Stimulated activated CD4-positive, alpha-beta T cell treated with anti-CD3 and anti-CD28 coated beads, Interleukin-12 subunit alpha, Interleukin-12 subunit beta, amount 100 ng/mL, for 24 hours (primary cell): ENCODE results near the gene MAGEA2B.
"Not testable (repeated sequence)": the region's sequence is repeated elsewhere in the genome, so short reads cannot be mapped to it uniquely, and the experiment has no call there.

Experiments
- DNase-seq, 2 experiments: peaks; one replicate each; pipeline ENCODE4 v3.0.0-alpha.2; 2020; ENCODE audit warnings: low read depth in 2 of 2

The MAGEA2B gene, protein sequence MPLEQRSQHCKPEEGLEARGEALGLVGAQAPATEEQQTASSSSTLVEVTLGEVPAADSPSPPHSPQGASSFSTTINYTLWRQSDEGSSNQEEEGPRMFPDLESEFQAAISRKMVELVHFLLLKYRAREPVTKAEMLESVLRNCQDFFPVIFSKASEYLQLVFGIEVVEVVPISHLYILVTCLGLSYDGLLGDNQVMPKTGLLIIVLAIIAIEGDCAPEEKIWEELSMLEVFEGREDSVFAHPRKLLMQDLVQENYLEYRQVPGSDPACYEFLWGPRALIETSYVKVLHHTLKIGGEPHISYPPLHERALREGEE

GRCh38 chrX:152713815-152714787, at the start of gene MAGEA2B:
TSS of gene MAGEA2B (plus strand) at chrX:152714628. CDS start at chrX:152717107, 2,479 bp downstream.
- not testable (repeated sequence) for DNase-seq

DNA sequence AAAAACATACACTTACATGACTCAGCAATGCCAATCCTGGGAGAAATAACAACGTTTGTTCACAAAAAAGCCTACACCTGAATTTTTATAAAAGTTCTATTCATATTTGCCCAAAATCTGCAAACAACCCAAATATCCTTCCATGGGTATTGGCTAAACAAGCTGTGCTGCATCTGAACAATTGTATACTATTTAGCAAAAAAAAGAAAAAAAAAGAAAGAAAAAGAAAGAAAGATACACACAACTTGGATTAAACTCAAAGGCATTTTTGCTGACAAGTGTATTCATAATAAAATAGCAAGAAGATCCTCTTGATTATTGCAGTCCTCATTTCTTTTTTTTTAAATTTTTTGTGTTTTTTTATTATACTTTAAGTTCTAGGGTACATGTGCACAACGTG, 40.3 kb upstream of the MAGEA2B start:
- DNase-seq: no peak

DNA sequence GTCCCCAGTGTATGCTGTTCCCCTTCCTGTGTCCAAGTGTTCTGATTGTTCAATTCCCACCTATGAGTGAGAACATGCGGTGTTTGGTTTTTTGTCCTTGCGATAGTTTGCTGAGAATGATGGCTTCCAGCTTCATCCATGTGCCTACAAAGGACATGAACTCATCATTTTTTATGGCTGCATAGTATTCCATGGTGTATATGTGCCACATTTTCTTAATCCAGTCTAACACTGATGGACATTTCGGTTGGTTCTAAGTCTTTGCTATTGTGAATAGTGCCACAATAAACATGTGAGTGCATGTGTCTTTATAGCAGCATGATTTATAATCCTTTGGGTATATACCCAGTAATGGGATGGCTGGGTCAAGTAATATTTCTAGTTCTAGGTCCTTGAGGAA, 39.8 kb upstream of the MAGEA2B start:
- not testable (repeated sequence) for DNase-seq

- not testable (repeated sequence) for DNase-seq
Observed at GRCh38 chrX:152681012-152681411, 33.4 kb upstream of the MAGEA2B start.

GRCh38 chrX:152697952-152698931, 16.2 kb upstream of the MAGEA2B start, which contains the start of gene MAGEA3:
TSS of gene MAGEA3 (plus strand) at chrX:152698794. CDS start at chrX:152700833, 2,039 bp downstream.
- DNase-seq: not testable (repeated sequence)

DNA sequence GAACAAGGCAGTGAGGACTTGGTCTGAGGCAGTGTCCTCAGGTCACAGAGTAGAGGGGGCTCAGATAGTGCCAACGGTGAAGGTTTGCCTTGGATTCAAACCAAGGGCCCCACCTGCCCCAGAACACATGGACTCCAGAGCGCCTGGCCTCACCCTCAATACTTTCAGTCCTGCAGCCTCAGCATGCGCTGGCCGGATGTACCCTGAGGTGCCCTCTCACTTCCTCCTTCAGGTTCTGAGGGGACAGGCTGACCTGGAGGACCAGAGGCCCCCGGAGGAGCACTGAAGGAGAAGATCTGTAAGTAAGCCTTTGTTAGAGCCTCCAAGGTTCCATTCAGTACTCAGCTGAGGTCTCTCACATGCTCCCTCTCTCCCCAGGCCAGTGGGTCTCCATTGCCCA, 14.0 kb upstream of the MAGEA2B start:
- DNase-seq: not testable (repeated sequence)

- DNase-seq: not testable (repeated sequence)
Observed at GRCh38 chrX:152706500-152706899, 7.9 kb upstream of the MAGEA2B start.

- not testable (repeated sequence) for DNase-seq
Observed at GRCh38 chrX:152709173-152709572, 5.3 kb upstream of the MAGEA2B start, which contains the start of gene CSAG2. TSS of gene CSAG2 (minus strand) at chrX:152709273. CDS start at chrX:152709112, 161 bp downstream.

DNA sequence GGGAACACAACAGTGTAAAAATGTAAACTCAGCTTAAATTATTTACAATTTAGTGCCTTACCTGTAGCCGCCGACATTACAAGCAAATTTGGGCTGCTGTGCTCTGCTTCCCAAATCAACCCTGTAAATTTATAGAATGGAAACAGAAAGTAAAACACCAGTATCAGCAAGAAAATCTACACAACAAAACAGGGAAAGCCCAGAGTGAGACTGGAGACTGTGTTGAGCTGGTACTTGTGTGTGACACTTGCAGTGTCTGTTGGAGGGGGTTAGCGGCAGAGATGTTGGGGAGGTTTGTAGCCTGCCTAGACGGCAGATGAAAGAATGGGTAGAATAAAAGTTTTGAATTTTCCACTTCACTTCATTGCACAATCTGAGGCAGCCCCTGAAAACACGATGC, 1.2 kb upstream of the MAGEA2B start:
- DNase-seq: not testable (repeated sequence)

DNA sequence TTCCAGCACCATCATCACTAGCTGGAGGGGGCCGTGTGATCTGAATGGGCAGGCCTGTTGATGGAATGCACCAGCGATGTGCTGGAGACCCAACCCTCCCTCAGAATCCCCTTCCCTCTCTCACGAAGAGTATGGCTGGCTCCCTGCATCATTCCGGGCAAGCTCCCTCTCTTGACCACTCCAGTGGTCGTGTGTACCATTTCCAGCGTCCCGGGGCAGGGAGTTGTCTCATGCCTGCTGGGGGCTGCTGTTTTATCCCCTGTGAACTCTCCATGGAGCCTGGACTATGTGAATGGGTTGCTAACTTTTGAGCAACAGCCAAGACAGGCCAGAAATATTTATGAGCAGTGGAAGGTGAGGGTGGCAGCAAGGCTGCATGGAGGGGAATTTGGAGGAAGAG, 11.0 kb downstream of the MAGEA2B start:
- no peak for DNase-seq

- DNase-seq: no peak
Observed at GRCh38 chrX:152733261-152733975, 19.0 kb downstream of the MAGEA2B start, which contains the start of the genes CSAG1 and MAGEA12. TSS of gene CSAG1 (minus strand) at chrX:152733721. CDS start at chrX:152732460, 1,261 bp downstream. TSS of gene MAGEA12 (plus strand) at chrX:152733757. CDS start at chrX:152736162, 2,405 bp downstream.

GRCh38 chrX:152734143-152734858, 19.9 kb downstream of the MAGEA2B start:
- DNase-seq: not testable (repeated sequence)

GRCh38 chrX:152735101-152735500, 20.7 kb downstream of the MAGEA2B start:
- DNase-seq: no peak

DNA sequence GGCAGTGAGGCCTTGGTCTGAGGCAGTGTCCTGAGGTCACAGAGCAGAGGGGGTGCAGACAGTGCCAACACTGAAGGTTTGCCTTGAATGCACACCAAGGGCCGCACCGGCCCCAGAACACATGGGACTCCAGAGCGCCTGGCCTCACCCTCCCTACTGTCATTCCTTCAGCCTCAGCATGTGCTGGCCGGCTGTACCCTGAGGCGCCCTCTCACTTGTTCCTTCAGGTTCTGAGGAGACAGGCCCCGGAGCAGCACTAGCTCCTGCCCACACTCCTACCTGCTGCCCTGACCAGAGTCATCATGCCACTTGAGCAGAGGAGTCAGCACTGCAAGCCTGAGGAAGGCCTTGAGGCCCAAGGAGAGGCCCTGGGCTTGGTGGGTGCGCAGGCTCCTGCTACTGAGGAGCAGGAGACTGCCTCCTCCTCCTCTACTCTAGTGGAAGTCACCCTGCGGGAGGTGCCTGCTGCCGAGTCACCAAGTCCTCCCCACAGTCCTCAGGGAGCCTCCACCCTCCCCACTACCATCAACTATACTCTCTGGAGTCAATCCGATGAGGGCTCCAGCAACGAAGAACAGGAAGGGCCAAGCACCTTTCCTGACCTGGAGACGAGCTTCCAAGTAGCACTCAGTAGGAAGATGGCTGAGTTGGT, 21.6 kb downstream of the MAGEA2B start:
- no peak for DNase-seq

GRCh38 chrX:152736528-152736927, 22.1 kb downstream of the MAGEA2B start:
- not testable (repeated sequence) for DNase-seq

DNA sequence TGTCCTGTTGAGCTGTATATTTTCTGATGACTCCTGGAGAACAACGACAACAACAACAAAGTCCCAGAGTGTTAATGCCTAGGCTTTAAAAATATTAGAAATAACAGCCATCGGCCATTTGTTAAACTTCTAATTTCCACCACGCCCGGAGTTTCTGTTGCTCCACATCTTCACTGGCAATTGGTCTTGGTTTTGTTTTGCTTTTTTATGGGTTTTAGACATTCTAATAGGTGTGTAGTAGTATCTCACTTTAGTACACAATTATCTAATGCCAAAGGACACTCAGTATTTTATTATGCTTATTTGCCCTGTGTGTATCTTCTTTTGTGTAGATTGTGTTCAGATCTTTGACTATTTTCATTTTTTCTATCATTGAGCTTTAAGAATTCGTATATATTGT, 24.1 kb downstream of the MAGEA2B start:
- DNase-seq: no peak

GRCh38 chrX:152753686-152754650, 39.5 kb downstream of the MAGEA2B start, which contains the start of gene MAGEA2:
TSS of gene MAGEA2 (minus strand) at chrX:152753842. CDS start at chrX:152751363, 2,479 bp downstream.
- not testable (repeated sequence) for DNase-seq

GRCh38 chrX:152754871-152755270, 40.4 kb downstream of the MAGEA2B start:
- not testable (repeated sequence) for DNase-seq
